ENCODE data around the gene CIAO3. TPM values are rescaled to one million over a fixed set of nuclear protein-coding genes. Genes with fewer than 3 reads are reported as not detected.

Gene CIAO3
- total RNA-seq, 4 donors from 2014 or later: 73.4 to 164 (median 117) TPM

DNA sequence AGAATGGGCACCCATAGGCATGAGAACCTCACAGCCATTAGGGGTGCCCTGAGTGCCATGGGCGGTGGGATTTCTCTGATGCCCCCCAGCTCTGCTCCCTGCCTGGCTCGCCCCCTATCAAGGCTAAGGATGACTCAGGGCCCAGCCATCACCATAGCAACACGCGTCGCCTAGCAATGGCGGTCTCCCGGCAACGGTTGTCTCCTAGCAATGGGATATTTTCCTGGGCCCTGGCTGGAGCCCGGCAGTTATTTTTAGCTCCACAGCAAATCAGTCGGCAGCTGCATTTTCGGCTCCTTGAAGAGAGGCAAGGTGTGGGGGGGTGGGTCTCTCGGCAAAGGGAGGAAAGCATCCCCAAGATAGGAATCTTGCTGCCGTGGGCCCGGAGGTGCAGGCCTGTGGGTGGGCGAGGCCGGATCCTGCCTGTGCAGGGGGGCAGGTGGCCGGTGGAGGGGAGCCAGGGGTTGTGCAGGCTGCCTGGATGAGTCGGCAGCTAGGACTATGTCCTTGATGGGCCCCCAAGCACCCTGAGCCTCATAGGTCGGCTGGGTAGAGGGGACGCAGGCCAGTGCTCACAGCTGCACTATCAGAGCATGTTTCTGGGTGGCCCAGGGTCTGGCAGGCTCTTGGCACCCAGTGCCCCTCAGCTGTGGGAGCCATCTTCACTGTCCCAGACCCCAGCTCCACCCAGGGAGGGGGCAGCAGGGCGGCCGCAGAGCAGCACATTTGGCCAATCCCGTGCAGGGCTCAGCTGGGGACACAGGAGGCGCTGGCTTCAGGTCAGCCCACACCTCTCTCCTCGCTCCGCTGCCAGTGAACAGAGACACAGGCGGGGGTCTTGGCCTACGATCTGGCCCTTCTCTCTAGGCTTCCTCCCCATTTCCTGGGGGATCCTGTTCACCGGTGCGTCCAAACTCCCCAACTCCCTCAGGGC, 31.0 kb downstream of the CIAO3 start:
- Histone ChIP-seq H3K4me3 (no peak overlapping the region), H3K9me3 (no peaks in the 10 kb centered on the region), H3K27me3 (peaks cover 0 to 34% of the 10 kb centered on the region in 2 donors), H3K36me3 (no peaks in the 10 kb centered on the region), H3K27ac (no peak overlapping the region), H3K4me1 (peaks cover 0 to 19% (median 7%) of the 10 kb centered on the region in 4 donors)
- DNase-seq: no peak
- TF ChIP-seq, protein P1, sequence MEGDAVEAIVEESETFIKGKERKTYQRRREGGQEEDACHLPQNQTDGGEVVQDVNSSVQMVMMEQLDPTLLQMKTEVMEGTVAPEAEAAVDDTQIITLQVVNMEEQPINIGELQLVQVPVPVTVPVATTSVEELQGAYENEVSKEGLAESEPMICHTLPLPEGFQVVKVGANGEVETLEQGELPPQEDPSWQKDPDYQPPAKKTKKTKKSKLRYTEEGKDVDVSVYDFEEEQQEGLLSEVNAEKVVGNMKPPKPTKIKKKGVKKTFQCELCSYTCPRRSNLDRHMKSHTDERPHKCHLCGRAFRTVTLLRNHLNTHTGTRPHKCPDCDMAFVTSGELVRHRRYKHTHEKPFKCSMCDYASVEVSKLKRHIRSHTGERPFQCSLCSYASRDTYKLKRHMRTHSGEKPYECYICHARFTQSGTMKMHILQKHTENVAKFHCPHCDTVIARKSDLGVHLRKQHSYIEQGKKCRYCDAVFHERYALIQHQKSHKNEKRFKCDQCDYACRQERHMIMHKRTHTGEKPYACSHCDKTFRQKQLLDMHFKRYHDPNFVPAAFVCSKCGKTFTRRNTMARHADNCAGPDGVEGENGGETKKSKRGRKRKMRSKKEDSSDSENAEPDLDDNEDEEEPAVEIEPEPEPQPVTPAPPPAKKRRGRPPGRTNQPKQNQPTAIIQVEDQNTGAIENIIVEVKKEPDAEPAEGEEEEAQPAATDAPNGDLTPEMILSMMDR (IDR thresholded peaks at IDR 0.05): no peak
- TF ChIP-seq POLR2A (IDR thresholded peaks at IDR 0.05): no peak

DNA sequence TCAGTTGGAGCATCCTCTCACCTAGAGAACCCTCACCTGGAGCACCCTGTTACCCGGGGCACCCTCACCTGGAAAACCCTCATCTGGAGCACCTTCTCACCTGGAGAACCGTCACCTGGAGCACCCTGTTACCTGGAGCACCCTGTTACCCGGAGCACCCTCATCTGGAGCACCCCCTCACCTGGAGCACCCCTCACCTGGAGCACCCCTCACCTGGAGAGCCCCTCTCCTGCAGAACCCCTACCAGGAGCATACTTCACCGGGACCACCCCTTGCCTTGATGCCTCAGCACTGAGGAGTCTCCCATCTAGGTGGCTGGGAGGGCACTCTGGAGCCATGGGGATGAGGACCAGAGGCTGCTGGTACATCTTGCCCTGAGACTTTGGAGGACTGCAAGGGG, 31.8 kb downstream of the CIAO3 start:
- H3K4me1 ChIP-seq: peaks cover 0 to 15% (median 3%) of the 10 kb centered on the region in 4 donors
- no peak for DNase-seq
- TF ChIP-seq, protein P1 (IDR thresholded peaks at IDR 0.05): no peak
- TF ChIP-seq POLR2A (IDR thresholded peaks at IDR 0.05): no peak
- H3K27ac ChIP-seq: no peak overlapping the region
- H3K9me3 ChIP-seq: no peaks in the 10 kb centered on the region
- peaks cover 0 to 39% of the 10 kb centered on the region in 2 donors for H3K27me3 ChIP-seq
- no peaks in the 10 kb centered on the region for H3K36me3 ChIP-seq
- H3K4me3 ChIP-seq: no peak overlapping the region

DNA sequence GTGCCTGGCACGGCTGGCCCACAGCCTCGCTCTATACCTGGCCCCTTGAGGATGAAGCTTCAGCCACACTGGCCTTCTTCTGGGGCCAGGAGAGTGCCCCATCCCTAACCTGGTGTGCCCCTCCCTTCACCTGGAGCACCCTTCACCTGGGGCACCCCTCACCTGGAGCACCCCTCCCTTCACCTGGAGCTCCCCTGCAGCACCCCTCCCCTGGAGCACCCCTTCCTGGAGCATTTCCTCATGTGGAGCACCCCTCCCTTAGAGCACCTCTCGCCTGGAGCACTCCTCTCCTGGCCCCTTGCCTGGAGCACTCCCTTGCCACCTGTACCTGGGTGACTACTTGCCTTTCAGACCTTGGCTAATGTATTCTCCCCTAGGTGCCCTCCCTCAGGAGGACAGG, 32.8 kb downstream of the CIAO3 start:
- Histone ChIP-seq H3K4me3 (no peak overlapping the region), H3K36me3 (no peaks in the 10 kb centered on the region), H3K27me3 (peaks cover 0 to 44% of the 10 kb centered on the region in 2 donors), H3K27ac (no peak overlapping the region), H3K4me1 (peaks cover 0 to 15% (median 3%) of the 10 kb centered on the region in 4 donors), H3K9me3 (no peaks in the 10 kb centered on the region)
- TF ChIP-seq, protein P1 (IDR thresholded peaks at IDR 0.05): no peak
- TF ChIP-seq POLR2A (IDR thresholded peaks at IDR 0.05): no peak
- no peak for DNase-seq

DNA sequence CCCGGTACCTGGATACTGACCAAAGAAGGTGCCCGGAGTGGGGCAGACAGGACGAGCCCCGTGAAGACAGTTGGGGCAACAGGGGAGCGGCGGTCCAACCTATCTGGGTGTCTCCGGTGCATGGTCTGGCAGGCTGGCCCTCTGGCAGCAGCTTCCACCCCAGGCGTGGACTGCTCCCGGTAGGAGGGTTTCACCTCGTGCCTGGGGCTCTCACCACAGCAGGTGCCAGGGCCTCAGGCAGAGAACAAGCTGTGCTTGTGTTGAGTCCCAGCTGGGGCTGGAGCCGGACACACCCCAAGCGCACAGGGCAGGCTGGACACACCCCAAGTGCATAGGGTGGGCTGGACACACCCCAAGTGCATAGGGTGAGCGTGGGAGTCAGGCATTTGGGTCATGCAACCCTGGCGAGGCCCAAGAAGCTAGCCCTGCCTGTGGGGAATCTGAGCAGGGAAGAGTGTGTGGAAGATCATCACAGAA, 33.7 kb downstream of the CIAO3 start:
- H3K27ac ChIP-seq: no peak overlapping the region
- H3K4me3 ChIP-seq: no peak overlapping the region
- H3K4me1 ChIP-seq: peaks cover 0 to 15% (median 3%) of the 10 kb centered on the region in 4 donors
- no peak for DNase-seq
- peaks cover 0 to 53% of the 10 kb centered on the region in 2 donors for H3K27me3 ChIP-seq
- H3K36me3 ChIP-seq: no peaks in the 10 kb centered on the region
- H3K9me3 ChIP-seq: no peaks in the 10 kb centered on the region
- TF ChIP-seq, protein P1 (IDR thresholded peaks at IDR 0.05): no peak
- TF ChIP-seq POLR2A (IDR thresholded peaks at IDR 0.05): no peak

DNA sequence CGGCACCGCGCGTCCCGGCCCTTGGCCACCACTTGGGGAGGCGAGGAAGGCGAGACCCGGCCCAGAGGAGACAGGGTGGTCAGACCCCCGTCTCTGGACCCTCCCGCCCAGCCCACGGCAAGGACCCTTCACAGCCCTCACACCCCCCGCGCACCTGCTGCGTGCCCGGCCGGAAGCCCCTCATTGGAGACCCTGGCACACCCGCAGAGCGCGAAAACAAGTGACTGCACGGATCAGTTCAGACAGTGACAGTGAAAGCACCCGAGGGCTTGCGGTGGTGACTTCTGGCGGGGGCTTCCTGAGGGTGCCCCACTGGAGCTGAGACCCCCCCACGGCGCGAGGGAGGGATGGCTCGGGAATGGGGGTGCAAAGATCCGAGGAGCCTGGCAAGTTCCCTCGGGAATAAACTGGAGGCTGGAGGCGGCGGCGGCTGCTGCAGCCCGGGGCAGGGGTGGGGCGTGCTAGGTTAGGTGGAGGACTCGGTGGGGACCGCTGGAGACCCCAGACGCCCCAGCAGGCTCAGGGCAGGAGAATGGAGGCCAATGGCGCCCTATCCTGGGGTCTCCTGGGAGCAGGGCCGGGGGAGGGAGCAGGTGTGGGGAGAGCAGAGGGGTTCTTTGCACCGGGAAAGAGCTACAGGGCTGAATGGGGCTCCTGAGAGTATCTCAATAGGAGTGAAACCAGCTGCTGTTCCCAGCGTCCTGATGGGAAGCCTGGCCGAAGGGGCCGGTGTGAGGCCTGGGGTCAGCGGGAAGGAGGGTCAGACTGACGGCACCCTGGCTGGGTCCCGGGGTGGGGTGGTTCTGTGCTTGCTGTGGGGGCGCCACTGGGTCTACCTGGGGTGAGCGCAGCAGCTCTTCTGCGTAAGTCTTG, 34.4 kb downstream of the CIAO3 start:
- Histone ChIP-seq H3K4me3 (no peak overlapping the region), H3K27ac (no peak overlapping the region), H3K4me1 (peaks cover 0 to 12% (median 3%) of the 10 kb centered on the region in 4 donors), H3K9me3 (no peaks in the 10 kb centered on the region), H3K27me3 (peaks cover 0 to 60% of the 10 kb centered on the region in 2 donors), H3K36me3 (no peaks in the 10 kb centered on the region)
- no peak for DNase-seq
- TF ChIP-seq, protein P1 (IDR thresholded peaks at IDR 0.05): no peak
- TF ChIP-seq POLR2A (IDR thresholded peaks at IDR 0.05): no peak
